K562 (cell line): ENCODE data around the gene DCUN1D4. TPM values are rescaled to one million over a fixed set of nuclear protein-coding genes. Genes with fewer than 3 reads are reported as not detected.

ENCODE experiments used
- MTF1 ChIP-seq: fragments of 250-450 bp; sonication (Bioruptor Pico); IDR thresholded peaks from 2 replicates; pipeline ENCODE4 v1.9.0; 2021; ENCODE audit warnings: moderate library complexity, mild to moderate bottlenecking, inconsistent platforms, borderline replicate concordance
- RCOR1 ChIP-seq, 2 experiments: IDR thresholded peaks; 2 replicates each; pipeline ENCODE4 v1.6.1; 2012; ENCODE audit warnings: low read depth in 2 of 2, low read length in 2 of 2, borderline replicate concordance in 1 of 2, improper control_type of control experiment in 1 of 2
- REST ChIP-seq, 2 experiments: fragments of 450-650 bp; formaldehyde crosslinking in 1 of 2; IDR thresholded peaks; 2 replicates each; pipeline versions ENCODE4 v1.4.0 to v1.6.1; 2014 to 2020; ENCODE audit warnings: mild to moderate bottlenecking in 2 of 2, borderline replicate concordance in 1 of 2, low read depth in 1 of 2
- TAL1 ChIP-seq: fragments of 450-650 bp; IDR thresholded peaks from 2 replicates; pipeline ENCODE4 v1.6.1; 2016; ENCODE audit warnings: mild to moderate bottlenecking
- ZBTB33 ChIP-seq: sonication (generic); formaldehyde crosslinking; IDR thresholded peaks from 2 replicates; pipeline ENCODE4 v1.8.1; 2023; ENCODE audit warnings: mild to moderate bottlenecking, missing genetic modification reagents
- ZNF436 ChIP-seq: fragments of 250-450, 450-650 bp; sonication (Bioruptor Pico); formaldehyde crosslinking; IDR thresholded peaks from 2 replicates; pipeline ENCODE4 v1.7.0; 2020; ENCODE audit warnings: mild to moderate bottlenecking
- ZNF511 ChIP-seq: sonication (generic); formaldehyde crosslinking; IDR thresholded peaks from 2 replicates; pipeline ENCODE4 v1.8.0; 2022; ENCODE audit warnings: mild to moderate bottlenecking, missing genetic modification reagents
- ZNF589 ChIP-seq: fragments of 200-800 bp; sonication (Bioruptor generic); IDR thresholded peaks from 2 replicates; pipeline ENCODE4 v1.6.1; 2016; ENCODE audit warnings: low read depth, missing genetic modification characterization, missing compliant biosample characterization
- polyA plus RNA-seq, 8 experiments: library from polyadenylated mRNA; depleted of rRNA in 4 of 8; stranded (reverse) in 5 of 8; unstranded in 3 of 8; fragments of >200 nt; fragmentation: Nextera tagmentation in 2 of 8; fragmentation: Illumina TruSeq in 1 of 8; extraction: Ambion mirVana in 2 of 8; extraction: Trizol in 1 of 8; gene quantifications; 2 replicates each; pipeline versions ENCODE4 v1.2.1 to v1.2.3, GENCODE V29; 2011 to 2014; ENCODE audit warnings: inconsistent platforms in 1 of 8, missing spikeins in 1 of 8
- total RNA-seq, 7 experiments: library from RNA; depleted of rRNA in 6 of 7; stranded (reverse); fragments of >200 nt in 6 of 7; fragmentation: Illumina TruSeq in 2 of 7; extraction: Trizol in 2 of 7; gene quantifications; 2 replicates each; pipeline versions ENCODE4 v1.2.1 to v1.2.3, GENCODE V29; 2011 to 2021; ENCODE audit warnings: low replicate concordance in 1 of 7

Gene DCUN1D4
- total and polyA plus RNA-seq, 9 of the 15 experiments (the other 6 are each of a cell fraction or from before 2014, with no cell fraction given), result 15.1 to 73.5 (median 23.0) TPM

GRCh38 chr4:51853027-51853682, 10.2 kb downstream of the DCUN1D4 start (continued):
- TF ChIP-seq REST (IDR thresholded peaks at IDR 0.05; ENCODE audit: borderline replicate concordance) (no peak), REST (CRISPR knock-in tag; IDR thresholded peaks at IDR 0.05; ENCODE audit: low read depth) (no peak), ZNF511 (CRISPR knock-in tag) (no peak), MTF1 (CRISPR knock-in tag) (no peak), ZNF589 (CRISPR knock-in tag) (no peak), RCOR1 (IDR thresholded peaks at IDR 0.05; ENCODE audit: borderline replicate concordance in 1 of 2, low read depth in 2 of 2, low read length in 2 of 2) (no peak), ZNF436 (CRISPR knock-in tag) (no peak), ZBTB33 (CRISPR knock-in tag) (no peak), TAL1 (no peak)
